Prostate gland (tissue), 2 donors: ENCODE measurements around the gene ZNF354C. TPM values are rescaled to one million over a fixed set of nuclear protein-coding genes. Genes with fewer than 3 reads are reported as not detected.

Experiments
- DNase-seq: peaks from one replicate; pipeline ENCODE4 v3.0.0-alpha.2; 2019; ENCODE audit warnings: low spot score
- H3K27ac ChIP-seq, 2 donors: fragments of 200-600 bp; sonication (generic); 2 replicates each; pipeline ENCODE4 v1.5.1; 2017 to 2019
- H3K27me3 ChIP-seq: fragments of 200-600 bp; sonication (generic); replicated peaks from 2 replicates; pipeline ENCODE4 v1.5.1; 2019; ENCODE audit not compliant: insufficient read depth
- H3K36me3 ChIP-seq, 2 donors: fragments of 200-600 bp; sonication (generic); 1 replicate in 1 of 2; 2 replicates in 1 of 2; pipeline versions ENCODE4 v1.5.1 to v1.8.1; 2017 to 2019
- H3K4me1 ChIP-seq: fragments of 200-600 bp; sonication (generic); replicated peaks from 2 replicates; pipeline ENCODE4 v1.5.1; 2019
- H3K4me3 ChIP-seq, 2 donors: fragments of 200-600 bp; sonication (generic); 2 replicates each; pipeline ENCODE4 v1.5.1; 2017 to 2019
- H3K9me3 ChIP-seq: fragments of 200-600 bp; sonication (generic); 2 replicates; pipeline ENCODE4 v1.5.1; 2017
- CTCF ChIP-seq, 4 experiments: fragments of 200-600 bp in 2 of 4; fragments of 450-650 bp in 2 of 4; sonication (generic) in 2 of 4; IDR thresholded peaks; 1 replicate in 3 of 4; 2 replicates in 1 of 4; pipeline ENCODE4 v1.5.1; 2016 to 2019; ENCODE audit warnings: antibody characterized with exemption in 4 of 4, mild to moderate bottlenecking in 2 of 4, moderate library complexity in 2 of 4
- POLR2A ChIP-seq: fragments of 450-650 bp; IDR thresholded peaks from one replicate; pipeline ENCODE4 v1.6.1; 2016; ENCODE audit warnings: antibody characterized with exemption, mild to moderate bottlenecking
- POLR2AphosphoS5 ChIP-seq: sonication (generic); formaldehyde crosslinking; IDR thresholded peaks from one replicate; pipeline ENCODE4 v1.6.1; 2017; ENCODE audit warnings: antibody characterized with exemption
- WGBS: methylation state at CpG from one replicate; pipeline ENCODE4 v1.1.5; 2018; 5-methylcytosine and 5-hydroxymethylcytosine counted together
- intact Hi-C: fragments of 100-400 bp; cut with DNase I; formaldehyde crosslinking; loops from one replicate; pipeline ENCODE4 v1.14.2; 2022
- total RNA-seq, 2 donors: library from RNA; depleted of rRNA; stranded (reverse); fragments of >200 nt; gene quantifications; one replicate each; pipeline ENCODE4 v1.1.0, GENCODE V29; 2016

Gene ZNF354C
- total RNA-seq, 2 donors from 2014 or later, result 5.7 to 6.5 TPM

- Histone ChIP-seq H3K4me3 (no peak overlapping the region), H3K9me3 (no peaks in the 10 kb centered on the region), H3K27ac (no peak overlapping the region), H3K36me3 (no peaks in the 10 kb centered on the region), H3K27me3 (no peaks in the 10 kb centered on the region), H3K4me1 (no peaks in the 10 kb centered on the region)
- intact Hi-C loops, result no loop called here
- no peak for DNase-seq
- 95% methylated on average over 7 of the region's 7 CpGs for WGBS
- TF ChIP-seq POLR2AphosphoS5 (no peak), POLR2A (no peak)
Measured at GRCh38 chr5:179114756-179115155, 54.6 kb downstream of the ZNF354C start.

- Histone ChIP-seq H3K4me3 (no peak overlapping the region), H3K9me3 (no peaks in the 10 kb centered on the region), H3K27me3 (no peaks in the 10 kb centered on the region), H3K27ac (no peak overlapping the region), H3K4me1 (no peaks in the 10 kb centered on the region), H3K36me3 (no peaks in the 10 kb centered on the region)
- no peak for DNase-seq
- intact Hi-C loops, result no loop called here
- TF ChIP-seq CTCF (IDR thresholded peaks at IDR 0.05) (no peak), POLR2AphosphoS5 (no peak), POLR2A (no peak)
- WGBS, result 87% methylated on average over 5 of the region's 5 CpGs
Measured at GRCh38 chr5:179115307-179115706, 55.1 kb downstream of the ZNF354C start.

GRCh38 chr5:179115845-179116524, 55.8 kb downstream of the ZNF354C start:
- H3K36me3 ChIP-seq, result no peaks in the 10 kb centered on the region
- intact Hi-C loops, result no loop called here
- TF ChIP-seq POLR2A (no peak), POLR2AphosphoS5 (no peak)
- no peaks in the 10 kb centered on the region for H3K4me1 ChIP-seq
- no peaks in the 10 kb centered on the region for H3K27me3 ChIP-seq
- no peak overlapping the region for H3K4me3 ChIP-seq
- no peaks in the 10 kb centered on the region for H3K9me3 ChIP-seq
- no peak for DNase-seq
- no peak overlapping the region for H3K27ac ChIP-seq
- WGBS, result 90% methylated on average over 9 of the region's 9 CpGs

- no peaks in the 10 kb centered on the region for H3K36me3 ChIP-seq
- H3K9me3 ChIP-seq, result no peaks in the 10 kb centered on the region
- no peak overlapping the region for H3K27ac ChIP-seq
- no peaks in the 10 kb centered on the region for H3K4me1 ChIP-seq
- no peak for TF ChIP-seq POLR2A
- no peak for TF ChIP-seq POLR2AphosphoS5
- no peak for TF ChIP-seq CTCF (IDR thresholded peaks at IDR 0.05)
- H3K4me3 ChIP-seq, result no peak overlapping the region
- DNase-seq, result no peak
- H3K27me3 ChIP-seq, result no peaks in the 10 kb centered on the region
- 49% methylated on average over 4 of the region's 4 CpGs for WGBS
- intact Hi-C loops, result no loop called here
Measured at GRCh38 chr5:179118338-179118737, 58.2 kb downstream of the ZNF354C start.

- DNase-seq, result no peak
- no peaks in the 10 kb centered on the region for H3K27me3 ChIP-seq
- no peak for TF ChIP-seq CTCF (IDR thresholded peaks at IDR 0.05)
- TF ChIP-seq POLR2A, result no peak
- WGBS, result 92% methylated on average over 10 of the region's 10 CpGs
- no peak overlapping the region for H3K4me3 ChIP-seq
- no peaks in the 10 kb centered on the region for H3K9me3 ChIP-seq
- intact Hi-C loops, result no loop called here
- H3K4me1 ChIP-seq, result no peaks in the 10 kb centered on the region
- no peaks in the 10 kb centered on the region for H3K36me3 ChIP-seq
- no peak overlapping the region for H3K27ac ChIP-seq
Measured at GRCh38 chr5:179118756-179119414, 58.7 kb downstream of the ZNF354C start.
